HEK293 (cell line): Measurements from ENCODE around the gene MFSD2A.

Source experiments
- CTCF ChIP-seq: fragments of 450-650 bp; formaldehyde crosslinking; IDR thresholded peaks from 2 replicates; pipeline ENCODE4 v1.5.1; 2016; ENCODE audit warnings: missing biosample characterization, missing genetic modification characterization
- KLF1 ChIP-seq: fragments of 450-650 bp; formaldehyde crosslinking; IDR thresholded peaks from 2 replicates; pipeline ENCODE4 v1.5.1; 2016; ENCODE audit warnings: missing biosample characterization, missing genetic modification characterization
- SCRT1 ChIP-seq: fragments of 450-650 bp; formaldehyde crosslinking; IDR thresholded peaks from 2 replicates; pipeline ENCODE4 v1.5.1; 2016; ENCODE audit warnings: missing biosample characterization, missing genetic modification characterization, borderline replicate concordance
- TCF7L2 ChIP-seq: IDR thresholded peaks from 2 replicates; pipeline ENCODE4 v1.6.1; 2011; ENCODE audit warnings: low read depth, mild to moderate bottlenecking, inconsistent platforms, low read length, moderate library complexity, borderline replicate concordance
- ZBTB17 ChIP-seq: fragments of 450-650 bp; formaldehyde crosslinking; IDR thresholded peaks from 2 replicates; pipeline ENCODE4 v1.5.1; 2016; ENCODE audit warnings: missing biosample characterization, missing genetic modification characterization
- ZEB2 ChIP-seq: fragments of 450-650 bp; formaldehyde crosslinking; IDR thresholded peaks from 2 replicates; pipeline ENCODE4 v1.5.1; 2016; ENCODE audit warnings: missing biosample characterization, missing genetic modification characterization
- ZNF184 ChIP-seq: fragments of 450-650 bp; IDR thresholded peaks from 2 replicates; pipeline ENCODE4 v1.5.1; 2018; ENCODE audit warnings: missing biosample characterization, mild to moderate bottlenecking, missing genetic modification characterization
- ZNF23 ChIP-seq: fragments of 450-650 bp; formaldehyde crosslinking; IDR thresholded peaks from 2 replicates; pipeline ENCODE4 v1.5.1; 2016; ENCODE audit warnings: missing biosample characterization, missing genetic modification characterization, borderline replicate concordance
- ZNF416 ChIP-seq: fragments of 450-650 bp; formaldehyde crosslinking; IDR thresholded peaks from 2 replicates; pipeline ENCODE4 v1.5.1; 2016; ENCODE audit warnings: missing biosample characterization, missing genetic modification characterization
- ZNF423 ChIP-seq: fragments of 450-650 bp; formaldehyde crosslinking; IDR thresholded peaks from 2 replicates; pipeline ENCODE4 v1.5.1; 2016; ENCODE audit warnings: missing biosample characterization, missing genetic modification characterization
- ZNF449 ChIP-seq: fragments of 450-650 bp; formaldehyde crosslinking; IDR thresholded peaks from 2 replicates; pipeline ENCODE4 v1.5.1; 2017; ENCODE audit warnings: missing biosample characterization, mild to moderate bottlenecking, missing genetic modification characterization, moderate library complexity

GRCh38 chr1:39951926-39952325 lies 3.0 kb upstream of the MFSD2A start:
- no peak for TF ChIP-seq KLF1
- no peak for TF ChIP-seq CTCF (tag by site-specific recombination)
- TF ChIP-seq ZNF184 (tag by site-specific recombination), result no peak
- TF ChIP-seq ZNF449 (tag by site-specific recombination), result no peak
- no peak for TF ChIP-seq ZEB2 (tag by site-specific recombination)
- TF ChIP-seq SCRT1, result no peak
- no peak for TF ChIP-seq ZBTB17 (tag by site-specific recombination)
- no peak for TF ChIP-seq ZNF423
- TF ChIP-seq ZNF416, result no peak
- TF ChIP-seq ZNF23 (tag by site-specific recombination), result no peak
- no peak for TF ChIP-seq TCF7L2
